GM19099 (cell line): ENCODE data around the gene RASGRP3.

Source experiments
- POLR2A ChIP-seq: IDR thresholded peaks from 3 replicates; pipeline ENCODE4 v1.6.1; 2011; ENCODE audit warnings: low read depth; ENCODE audit not compliant: insufficient read length; ENCODE audit errors: extremely low read depth

Gene RASGRP3

GRCh38 chr2:33603416-33603815, 127.0 kb downstream of the RASGRP3 start:
- no peak for TF ChIP-seq POLR2A

- no peak for TF ChIP-seq POLR2A
Measured at GRCh38 chr2:33605056-33605455, 128.6 kb downstream of the RASGRP3 start.

GRCh38 chr2:33606100-33606499, 129.7 kb downstream of the RASGRP3 start:
- no peak for TF ChIP-seq POLR2A

- no peak for TF ChIP-seq POLR2A
Measured at GRCh38 chr2:33606622-33607021, 130.2 kb downstream of the RASGRP3 start.

- no peak for TF ChIP-seq POLR2A
Measured at GRCh38 chr2:33607251-33607721, 130.8 kb downstream of the RASGRP3 start.

- no peak for TF ChIP-seq POLR2A
Measured at GRCh38 chr2:33607905-33608304, 131.5 kb downstream of the RASGRP3 start.

- TF ChIP-seq POLR2A = no peak
Measured at GRCh38 chr2:33614190-33614589, 137.7 kb downstream of the RASGRP3 start.
